ENCODE results near the gene LONP2. TPM values are rescaled to one million over a fixed set of nuclear protein-coding genes. Genes with fewer than 3 reads are reported as not detected.
A peak's percentile ranks its signal among the peaks of the same experiment; 100 is the strongest.

Gene LONP2, protein sequence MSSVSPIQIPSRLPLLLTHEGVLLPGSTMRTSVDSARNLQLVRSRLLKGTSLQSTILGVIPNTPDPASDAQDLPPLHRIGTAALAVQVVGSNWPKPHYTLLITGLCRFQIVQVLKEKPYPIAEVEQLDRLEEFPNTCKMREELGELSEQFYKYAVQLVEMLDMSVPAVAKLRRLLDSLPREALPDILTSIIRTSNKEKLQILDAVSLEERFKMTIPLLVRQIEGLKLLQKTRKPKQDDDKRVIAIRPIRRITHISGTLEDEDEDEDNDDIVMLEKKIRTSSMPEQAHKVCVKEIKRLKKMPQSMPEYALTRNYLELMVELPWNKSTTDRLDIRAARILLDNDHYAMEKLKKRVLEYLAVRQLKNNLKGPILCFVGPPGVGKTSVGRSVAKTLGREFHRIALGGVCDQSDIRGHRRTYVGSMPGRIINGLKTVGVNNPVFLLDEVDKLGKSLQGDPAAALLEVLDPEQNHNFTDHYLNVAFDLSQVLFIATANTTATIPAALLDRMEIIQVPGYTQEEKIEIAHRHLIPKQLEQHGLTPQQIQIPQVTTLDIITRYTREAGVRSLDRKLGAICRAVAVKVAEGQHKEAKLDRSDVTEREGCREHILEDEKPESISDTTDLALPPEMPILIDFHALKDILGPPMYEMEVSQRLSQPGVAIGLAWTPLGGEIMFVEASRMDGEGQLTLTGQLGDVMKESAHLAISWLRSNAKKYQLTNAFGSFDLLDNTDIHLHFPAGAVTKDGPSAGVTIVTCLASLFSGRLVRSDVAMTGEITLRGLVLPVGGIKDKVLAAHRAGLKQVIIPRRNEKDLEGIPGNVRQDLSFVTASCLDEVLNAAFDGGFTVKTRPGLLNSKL
- total RNA-seq (2014; rRNA removed; shearing (Covaris generic)), result 25.2 and 36.8 TPM in 2 replicates

DNA sequence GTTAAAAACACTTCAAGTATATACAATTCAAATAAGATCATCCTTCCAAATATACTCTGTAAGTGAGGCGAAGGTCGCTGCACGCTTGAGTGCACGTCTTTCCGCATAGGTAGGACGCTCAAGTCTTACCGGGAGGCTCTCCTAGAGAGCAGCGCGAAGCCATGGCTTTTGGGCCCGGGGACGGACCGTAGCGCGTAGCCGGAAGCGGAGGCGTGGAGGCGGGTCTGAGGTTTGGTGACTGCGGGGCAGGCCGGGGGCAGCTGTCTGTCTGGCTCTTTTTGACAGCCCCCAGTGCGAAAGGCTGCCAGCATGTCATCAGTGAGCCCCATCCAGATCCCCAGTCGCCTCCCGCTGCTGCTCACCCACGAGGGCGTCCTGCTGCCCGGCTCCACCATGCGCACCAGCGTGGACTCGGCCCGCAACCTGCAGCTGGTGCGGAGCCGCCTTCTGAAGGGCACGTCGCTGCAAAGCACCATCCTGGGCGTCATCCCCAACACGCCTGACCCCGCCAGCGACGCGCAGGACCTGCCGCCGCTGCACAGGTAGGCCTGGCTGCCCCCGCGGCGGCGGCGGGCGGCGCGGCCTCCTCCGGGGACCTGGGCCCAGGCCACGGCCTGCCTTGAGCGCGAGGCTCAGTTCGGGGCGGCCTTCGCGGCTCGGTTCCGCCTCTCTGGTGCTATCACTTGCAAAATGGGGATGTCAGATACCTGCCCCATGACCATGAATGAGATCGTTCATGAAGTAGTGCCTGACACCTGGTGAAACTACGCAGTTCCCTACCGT lies at the start of gene LONP2:
TSS of gene LONP2 (plus strand) at position 221 of the 783 bp plus-strand sequence. CDS start at position 310, 89 bp downstream.
- peak; percentile 82 for DNase-seq (ENCODE audit: low spot score)

DNA sequence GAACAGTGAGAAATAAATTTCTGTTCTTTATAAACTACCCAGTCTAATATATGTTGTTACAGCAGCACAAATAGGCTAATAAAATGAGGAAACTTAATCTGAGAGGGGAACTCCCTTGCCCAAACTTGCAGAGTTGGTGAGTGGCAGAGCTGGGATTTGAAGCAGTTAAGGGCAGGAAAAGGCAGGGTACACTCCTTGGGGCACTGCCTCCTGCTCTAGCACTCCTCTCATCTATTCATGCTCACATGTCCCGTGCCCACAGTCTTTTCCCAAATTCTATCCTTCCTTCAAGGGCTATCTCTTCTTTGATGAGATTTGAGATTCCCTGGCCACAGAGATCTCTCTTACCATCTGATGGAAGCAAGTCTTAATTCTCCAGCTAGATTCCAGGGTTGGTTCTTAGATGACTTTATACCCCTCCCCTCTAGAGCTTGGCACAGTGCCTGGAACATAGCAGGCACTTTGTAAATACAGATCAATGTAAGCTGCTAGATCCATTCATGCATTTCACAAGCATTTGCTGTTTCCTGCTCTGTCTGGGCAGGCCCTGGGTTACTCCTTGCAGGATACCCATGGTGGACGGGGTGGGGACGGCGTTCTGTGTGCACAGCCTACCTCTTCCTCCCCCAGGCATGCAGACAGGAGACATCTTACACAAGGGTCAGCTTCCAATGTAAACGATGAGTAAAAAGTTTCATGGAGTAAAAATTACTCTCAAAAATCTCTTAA lies 49.1 kb upstream of the LONP2 start:
- peak; percentile 26 for DNase-seq (ENCODE audit: low spot score)

DNA sequence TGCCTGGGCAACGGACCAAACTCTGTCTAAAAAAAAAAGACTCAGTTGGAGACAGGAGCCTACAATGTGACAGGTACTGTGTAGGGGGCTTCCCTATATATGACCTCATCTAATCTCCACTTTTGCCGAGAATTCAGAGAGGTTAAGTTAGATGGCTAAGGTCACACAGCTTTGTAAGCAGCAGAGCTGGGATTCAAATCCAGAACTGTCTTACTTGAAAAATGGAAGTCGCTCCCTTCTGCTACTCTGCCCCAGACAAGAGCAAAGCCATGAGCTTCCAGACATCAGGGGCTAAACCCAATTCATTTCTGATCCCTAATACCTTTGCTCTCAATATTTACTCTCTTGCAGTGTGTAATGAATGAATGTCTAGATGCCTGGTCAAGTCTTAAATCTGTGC lies 46.8 kb upstream of the LONP2 start:
- DNase-seq (ENCODE audit: low spot score), result no peak

DNA sequence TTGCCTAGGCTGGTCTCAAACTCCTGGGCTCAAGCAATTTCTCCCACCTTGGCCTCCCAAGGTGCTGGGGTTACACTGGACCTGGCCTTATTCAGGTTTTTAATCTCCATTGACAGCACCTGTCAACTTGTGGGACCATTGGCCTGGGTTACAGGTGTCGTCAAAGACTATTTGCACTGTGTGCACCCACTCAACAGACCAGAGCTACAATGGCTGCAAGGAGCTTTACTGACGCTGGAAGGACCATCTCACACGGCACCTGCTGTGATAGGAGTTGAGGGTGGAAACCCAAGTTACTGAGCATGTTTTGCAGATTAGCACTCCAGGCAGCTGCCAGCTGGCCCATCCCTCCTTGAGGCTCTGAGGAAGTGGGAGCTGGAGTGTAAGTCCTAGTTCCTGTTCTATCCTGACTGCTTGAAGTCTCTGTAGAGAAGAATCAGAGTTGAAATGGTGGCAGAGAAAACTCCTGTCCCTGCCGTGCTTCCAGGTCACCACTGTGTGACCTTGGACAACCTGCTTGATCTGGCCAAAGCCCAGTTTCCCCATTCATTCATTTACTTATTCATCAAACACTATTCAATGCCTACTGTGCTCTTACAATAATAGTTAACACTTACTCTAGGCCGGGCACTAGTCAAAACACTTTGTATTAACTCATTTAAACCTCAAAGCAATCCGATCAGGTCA lies 42.4 kb upstream of the LONP2 start:
- DNase-seq (ENCODE audit: low spot score), result no peak

- DNase-seq (ENCODE audit: low spot score), result no peak
Observed at GRCh38 chr16:48203974-48204824, 39.9 kb upstream of the LONP2 start.

- no peak for DNase-seq (ENCODE audit: low spot score)
Observed at GRCh38 chr16:48204825-48205151, 39.3 kb upstream of the LONP2 start.

GRCh38 chr16:48206594-48207242 lies 37.4 kb upstream of the LONP2 start:
- no peak for DNase-seq (ENCODE audit: low spot score)

- no peak for DNase-seq (ENCODE audit: low spot score)
Observed at GRCh38 chr16:48210747-48211146, 33.4 kb upstream of the LONP2 start.

DNA sequence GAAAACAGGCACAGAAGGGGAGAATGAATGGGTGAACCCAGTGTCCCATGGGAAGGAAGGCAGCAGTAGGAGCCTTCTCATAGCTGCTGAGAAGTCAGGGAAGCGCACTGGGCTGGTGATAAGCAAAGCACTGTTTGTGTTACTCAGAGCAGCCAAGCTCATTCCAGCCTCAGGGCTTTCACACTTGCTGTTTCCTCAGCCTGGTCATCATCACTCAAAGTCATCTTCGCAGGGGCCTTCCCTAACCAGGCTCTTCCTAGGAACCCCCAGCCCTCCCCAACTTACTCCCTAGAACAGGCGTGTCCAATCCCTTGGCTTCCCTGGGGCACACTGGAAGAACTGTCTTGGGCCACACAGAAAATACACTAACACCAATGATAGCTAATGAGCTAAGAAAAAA lies 32.1 kb upstream of the LONP2 start:
- DNase-seq (ENCODE audit: low spot score), result no peak

- DNase-seq (ENCODE audit: low spot score), result no peak
Observed at GRCh38 chr16:48215738-48216137, 28.4 kb upstream of the LONP2 start.

DNA sequence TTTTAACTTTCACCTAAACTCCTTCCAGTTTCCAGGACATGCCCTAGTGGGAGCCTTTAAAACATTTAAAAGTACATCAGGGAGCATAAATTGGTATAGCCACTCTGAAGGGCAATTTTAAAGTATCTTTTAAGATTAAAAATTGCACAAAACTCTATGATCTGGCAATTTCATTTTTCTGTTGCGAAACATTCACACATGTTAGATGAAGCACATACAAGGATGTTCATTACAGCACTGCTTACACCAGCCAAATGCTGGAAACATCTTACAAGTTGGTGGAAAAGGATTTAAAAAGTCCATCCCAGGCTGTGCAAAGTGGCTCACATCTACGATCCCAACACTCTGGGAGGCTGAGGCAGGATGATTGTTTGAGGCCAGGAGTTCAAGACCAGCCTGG lies 26.4 kb upstream of the LONP2 start:
- no peak for DNase-seq (ENCODE audit: low spot score)

DNA sequence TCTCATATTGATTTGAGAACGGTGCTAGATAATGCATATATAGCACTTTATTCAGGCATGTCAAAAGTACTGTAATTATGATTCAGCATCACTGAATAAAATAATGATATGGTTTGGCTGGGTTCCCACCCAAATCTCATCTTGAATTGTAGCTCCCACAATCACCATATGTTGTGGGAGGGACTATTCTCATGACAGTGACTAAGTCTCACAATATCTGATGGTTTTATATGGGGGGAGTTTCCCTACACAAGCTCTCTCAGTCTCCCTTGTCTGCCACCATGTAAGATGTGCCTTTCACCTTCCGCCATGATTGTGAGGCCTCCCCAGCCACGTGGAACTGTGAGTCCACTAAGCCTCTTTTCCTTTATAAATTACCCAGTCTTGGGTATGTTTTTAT lies 25.6 kb upstream of the LONP2 start:
- no peak for DNase-seq (ENCODE audit: low spot score)

DNA sequence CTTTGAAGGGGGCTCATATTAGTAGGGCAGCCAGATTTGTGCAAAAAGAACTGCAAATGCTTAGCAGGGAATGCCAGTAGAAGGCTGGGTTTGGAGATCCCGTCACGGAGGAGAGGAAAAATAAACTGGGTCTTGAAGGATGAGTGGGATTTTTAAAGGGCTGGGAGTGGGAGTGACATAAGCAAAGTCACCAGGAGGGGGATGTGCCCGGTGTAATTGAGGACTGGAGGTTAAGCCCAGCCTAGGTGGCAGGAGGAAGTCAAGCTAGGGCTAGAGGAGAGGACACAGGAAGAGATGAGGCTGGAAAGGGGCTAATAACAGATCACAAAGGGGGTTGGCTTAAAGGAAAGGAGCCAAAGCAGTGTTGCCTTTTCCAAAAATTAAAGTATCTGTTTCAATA lies 23.2 kb upstream of the LONP2 start:
- no peak for DNase-seq (ENCODE audit: low spot score)

DNA sequence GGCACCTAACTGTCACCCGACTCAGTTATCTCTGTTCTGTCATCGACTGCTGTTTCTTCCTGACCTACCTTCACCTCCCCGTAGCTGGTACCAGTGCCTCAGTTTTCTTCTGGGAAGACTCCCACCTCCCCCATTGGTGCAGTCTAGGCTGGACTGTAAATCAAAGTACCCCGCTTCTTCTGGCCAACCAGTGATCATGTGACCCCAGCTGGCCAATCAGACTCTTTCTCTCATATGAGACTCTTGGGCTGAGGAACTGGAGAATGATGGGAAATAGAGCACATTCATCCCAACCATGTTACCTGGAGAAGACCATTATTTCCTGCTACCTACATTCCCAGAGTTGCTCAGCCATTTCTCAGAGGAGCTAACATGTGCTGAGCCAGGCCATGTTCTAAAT lies 20.6 kb upstream of the LONP2 start:
- DNase-seq (ENCODE audit: low spot score), result no peak

DNA sequence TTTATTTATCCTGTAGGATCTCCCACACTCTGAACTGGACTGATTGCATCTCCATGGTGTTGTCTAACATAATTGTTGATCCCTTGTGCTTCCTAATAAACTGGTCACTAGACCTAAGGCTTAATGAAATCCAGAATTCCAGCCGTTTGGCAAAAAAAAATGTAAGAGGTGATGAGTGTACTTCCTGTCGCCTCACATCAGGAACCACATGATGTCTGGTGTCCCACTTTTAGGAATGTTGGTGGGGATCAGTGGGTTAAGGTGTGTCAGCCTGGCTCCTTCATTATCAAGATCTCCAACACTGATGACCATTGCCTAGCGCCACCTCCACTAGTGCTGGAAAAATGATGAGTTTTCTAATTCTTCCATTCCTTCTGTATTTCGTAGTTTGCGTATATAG lies 18.6 kb upstream of the LONP2 start:
- DNase-seq (ENCODE audit: low spot score), result no peak

- DNase-seq (ENCODE audit: low spot score), result peak; percentile 23
Observed at GRCh38 chr16:48231727-48232492, 12.2 kb upstream of the LONP2 start.

DNA sequence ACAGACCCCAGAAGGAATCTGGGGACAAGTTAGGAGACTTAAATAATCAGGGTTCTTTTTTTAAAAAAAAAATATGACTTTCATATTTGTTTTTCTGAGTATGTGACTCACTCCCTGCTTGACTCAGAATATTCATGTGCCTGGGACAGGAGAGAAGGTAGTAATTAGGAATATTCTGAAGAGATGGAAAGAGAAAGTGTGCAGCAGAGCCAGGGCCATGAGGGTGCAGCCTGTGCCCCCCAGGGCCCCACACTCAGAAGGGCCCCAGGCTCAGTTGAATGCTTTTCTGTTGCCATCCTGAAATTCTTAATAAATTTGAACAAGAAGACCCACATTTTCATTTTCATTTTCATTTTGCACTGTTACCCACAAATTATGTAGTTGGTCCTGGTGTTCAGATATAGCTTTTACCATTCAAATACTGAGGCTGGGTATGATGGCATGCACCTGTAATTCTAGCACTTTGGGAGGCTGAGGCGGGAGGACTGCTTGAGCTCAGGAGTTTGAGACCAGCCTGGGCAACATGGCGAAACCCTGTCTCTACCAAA lies 11.5 kb upstream of the LONP2 start:
- DNase-seq (ENCODE audit: low spot score), result no peak

GRCh38 chr16:48234630-48235029 lies 9.5 kb upstream of the LONP2 start:
- no peak for DNase-seq (ENCODE audit: low spot score)

Data from H4 (cell line).